Suppressor macrophage treated with lipopolysaccharide for 1 hour (primary cell): ENCODE results near the gene ERAL1.

Experiments used
- DNase-seq, 3 donors: peaks; one replicate each; pipeline ENCODE4 v3.0.0-alpha.2; 2020 to 2022

Gene ERAL1

GRCh38 chr17:28879886-28880571, 25.2 kb downstream of the ERAL1 start:
- DNase-seq = no peak

GRCh38 chr17:28880572-28880945, 25.7 kb downstream of the ERAL1 start:
- no peak for DNase-seq

DNA sequence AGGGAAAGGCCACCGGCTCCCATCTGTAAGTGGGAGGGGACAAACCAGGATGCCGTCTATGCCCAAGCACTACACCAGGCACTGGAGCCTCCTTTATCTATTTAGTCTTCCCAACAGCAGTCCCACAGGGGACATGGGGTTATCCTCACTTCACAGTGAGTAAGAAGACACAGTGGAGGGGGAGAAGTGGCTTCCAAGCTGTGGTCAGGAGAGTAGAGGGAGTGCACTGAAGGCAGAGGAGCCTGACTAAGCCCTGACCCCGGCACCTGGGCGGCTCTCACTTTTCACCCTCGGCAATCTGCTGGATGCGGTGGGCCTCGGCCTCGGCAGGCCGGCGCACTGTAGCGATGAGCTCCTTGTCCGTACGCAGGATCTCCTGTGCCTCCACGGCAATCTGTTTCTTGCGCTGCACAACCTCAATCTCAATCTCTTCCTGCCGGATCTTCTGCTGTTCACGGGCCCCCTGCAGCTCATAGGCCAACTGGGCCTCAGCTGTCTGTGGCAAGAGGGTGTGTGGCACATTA, 26.8 kb downstream of the ERAL1 start:
- no peak for DNase-seq

GRCh38 chr17:28882154-28882895, 27.5 kb downstream of the ERAL1 start:
- no peak for DNase-seq

DNA sequence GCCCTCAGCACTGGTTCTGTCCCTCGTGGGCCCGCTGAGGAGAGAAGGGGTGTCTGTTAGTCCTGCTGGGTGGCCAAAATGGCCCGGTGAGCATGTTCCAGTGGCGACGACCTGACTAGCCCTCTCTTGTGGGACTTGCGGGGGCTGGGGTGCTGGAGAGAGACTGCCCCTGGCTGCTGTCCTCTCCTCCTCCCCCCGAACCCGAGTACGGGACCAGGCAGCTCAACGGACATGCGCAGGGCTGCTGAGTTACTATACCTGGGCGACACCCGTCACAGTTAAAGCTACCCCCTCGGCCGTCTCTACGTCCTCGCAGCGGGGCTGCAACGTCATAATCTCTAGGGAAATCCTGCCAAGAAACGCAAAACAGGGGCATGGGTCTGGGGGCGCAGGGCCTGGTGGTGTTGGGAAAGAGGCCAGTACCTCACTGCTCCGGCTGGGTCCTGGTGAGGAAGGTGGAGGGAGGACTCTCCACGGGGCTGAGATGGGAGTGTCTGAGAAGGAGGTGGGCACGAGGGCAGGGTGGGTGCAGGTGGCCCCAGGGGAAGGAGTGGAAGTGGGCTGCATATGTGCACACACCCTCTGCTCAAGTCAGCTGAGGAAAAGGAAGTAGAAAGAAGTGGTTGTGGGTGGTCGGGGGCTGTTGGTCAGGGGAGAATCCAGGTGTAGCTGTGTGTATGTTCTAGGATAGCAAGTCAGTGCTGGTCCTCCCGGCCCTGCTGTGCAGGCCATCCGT, 29.3 kb downstream of the ERAL1 start:
- DNase-seq = no peak

GRCh38 chr17:28885363-28885762, 30.5 kb downstream of the ERAL1 start:
- DNase-seq = no peak

DNA sequence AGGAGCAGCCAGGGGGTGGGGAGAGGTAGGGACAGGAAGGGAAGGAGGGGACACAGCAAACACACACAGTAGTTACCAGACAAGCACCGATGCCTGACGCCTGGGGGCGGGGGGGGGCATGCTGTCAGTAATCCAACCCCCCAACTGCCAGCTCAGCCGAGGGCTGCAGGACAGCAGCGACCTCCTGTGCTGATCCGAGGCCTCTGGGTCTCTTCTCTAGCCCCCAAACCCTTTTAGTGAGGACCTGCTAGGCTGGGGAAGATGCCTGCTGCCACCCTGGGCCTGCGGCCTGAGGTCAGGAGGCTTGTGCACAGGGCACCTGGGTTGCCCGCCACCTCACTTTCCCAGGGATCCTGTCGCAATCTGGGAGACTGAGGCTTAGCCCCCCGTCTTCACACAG, 31.1 kb downstream of the ERAL1 start:
- no peak for DNase-seq

DNA sequence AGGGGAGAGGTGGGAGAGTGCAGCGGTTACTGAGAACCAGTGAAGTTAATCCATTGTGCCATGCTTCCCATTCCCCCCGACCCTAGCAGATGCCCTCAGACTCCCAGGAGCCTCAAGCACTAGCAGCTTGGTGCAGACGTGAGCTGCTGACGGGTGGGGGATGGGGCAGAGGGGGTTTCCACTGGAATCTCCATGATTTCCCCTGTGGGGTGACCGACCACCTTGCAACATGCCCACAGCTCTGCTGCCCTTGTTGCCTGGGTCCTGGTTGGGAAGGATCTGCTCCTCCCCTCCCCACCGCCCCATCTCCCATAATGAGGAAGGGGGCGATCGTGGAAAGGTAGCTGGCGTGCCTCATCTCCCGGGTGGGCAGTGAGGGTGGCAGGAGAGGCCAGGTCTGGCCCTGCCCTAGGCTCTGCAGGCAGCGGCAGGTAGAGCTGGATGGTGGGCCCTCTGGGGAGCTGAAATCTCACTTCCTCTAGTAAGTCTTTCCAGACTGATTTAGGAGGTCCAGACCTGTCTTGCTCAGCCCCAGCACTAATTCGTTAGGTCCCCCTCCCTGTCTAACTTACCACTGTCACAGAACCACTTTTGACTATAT, 33.2 kb downstream of the ERAL1 start:
- peak in 1 of 3 donors; percentile 30 for DNase-seq

- DNase-seq = no peak
Measured at GRCh38 chr17:28888832-28889231, 34.0 kb downstream of the ERAL1 start.

- DNase-seq = peak; percentile 16 to 44 (median 43)
Measured at GRCh38 chr17:28889996-28890395, 35.2 kb downstream of the ERAL1 start.

DNA sequence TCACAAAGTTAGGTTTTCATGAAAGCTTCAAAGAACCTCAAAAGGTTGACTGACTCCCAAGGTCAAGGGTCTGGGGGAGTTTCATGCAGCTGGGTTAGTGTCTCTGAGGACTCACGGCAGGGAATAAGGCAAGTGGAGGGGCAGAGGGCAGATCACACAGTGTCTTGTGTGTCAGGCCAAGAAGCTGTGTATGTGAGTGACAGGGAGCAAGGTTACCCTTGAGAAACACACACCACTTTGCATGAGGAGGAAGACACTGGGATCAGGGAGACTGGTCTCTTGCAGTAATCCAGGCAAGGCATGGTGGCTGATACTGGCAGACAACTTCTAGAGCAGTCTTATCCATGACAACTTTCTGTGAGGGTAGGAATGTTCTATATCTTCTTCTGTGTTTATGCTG, 36.4 kb downstream of the ERAL1 start:
- no peak for DNase-seq

DNA sequence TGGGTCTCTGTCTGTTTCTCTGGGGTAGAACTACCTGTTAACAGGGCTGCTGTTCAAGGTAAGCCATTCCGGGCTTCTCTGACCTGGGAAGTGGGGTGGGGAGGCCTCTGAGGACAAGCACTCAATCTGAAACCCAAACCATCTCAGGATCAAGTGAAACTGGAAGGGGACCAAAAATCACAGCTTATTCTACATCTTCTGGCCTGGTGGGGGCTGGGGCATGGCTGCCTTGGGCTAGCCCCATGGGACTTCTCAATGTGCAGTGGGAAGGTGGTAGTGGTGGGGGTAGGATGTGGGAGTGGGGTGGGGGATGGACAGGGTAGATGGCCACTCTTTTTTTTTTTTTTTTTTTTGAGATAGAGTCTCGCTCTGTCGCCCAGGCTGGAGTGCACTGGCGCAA, 37.2 kb downstream of the ERAL1 start:
- no peak for DNase-seq

DNA sequence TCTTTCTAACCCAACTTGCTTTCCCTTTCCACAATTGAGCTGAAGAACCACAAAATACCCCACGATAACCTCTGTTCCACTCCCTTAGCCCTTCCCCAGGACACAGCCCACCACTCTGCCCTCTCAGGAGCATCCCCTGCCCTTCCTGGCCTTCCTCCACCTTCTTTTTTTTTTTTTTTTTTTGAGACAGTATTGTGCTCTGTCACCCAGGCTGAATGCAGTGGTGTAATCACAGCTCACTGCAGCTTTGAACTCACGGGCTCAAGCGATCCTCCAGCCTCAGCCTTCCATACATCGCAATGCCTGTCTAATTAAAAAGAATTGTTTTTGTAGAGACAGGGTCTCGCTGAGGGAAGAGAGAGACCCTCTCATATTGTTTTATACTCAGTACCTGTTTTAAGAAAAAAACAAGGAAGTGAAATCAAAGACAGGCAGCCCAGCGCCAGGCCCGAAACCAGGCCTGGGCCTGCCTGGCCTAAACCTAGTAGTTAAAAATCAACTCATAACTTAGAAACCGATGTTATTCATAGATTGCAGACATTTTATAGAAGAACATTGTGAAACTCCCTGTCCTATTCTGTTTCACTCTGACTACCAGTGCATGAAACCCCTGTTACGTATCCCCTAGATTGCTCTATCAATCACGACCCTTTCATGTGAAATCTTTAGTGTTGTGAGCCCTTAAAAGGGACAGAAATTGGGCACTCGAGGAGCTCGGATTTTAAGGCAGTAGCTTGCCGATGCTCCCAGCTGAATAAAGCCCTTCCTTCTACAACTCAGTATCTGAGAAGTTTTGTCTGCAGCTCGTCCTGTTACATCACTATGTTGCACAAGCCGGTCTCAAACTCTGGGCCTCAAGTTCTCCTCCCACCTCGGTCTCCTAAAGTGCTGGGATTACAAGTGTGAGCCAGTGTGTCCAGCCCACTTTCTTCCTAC, 38.7 kb downstream of the ERAL1 start:
- peak; percentile 62 to 72 (median 69) for DNase-seq

DNA sequence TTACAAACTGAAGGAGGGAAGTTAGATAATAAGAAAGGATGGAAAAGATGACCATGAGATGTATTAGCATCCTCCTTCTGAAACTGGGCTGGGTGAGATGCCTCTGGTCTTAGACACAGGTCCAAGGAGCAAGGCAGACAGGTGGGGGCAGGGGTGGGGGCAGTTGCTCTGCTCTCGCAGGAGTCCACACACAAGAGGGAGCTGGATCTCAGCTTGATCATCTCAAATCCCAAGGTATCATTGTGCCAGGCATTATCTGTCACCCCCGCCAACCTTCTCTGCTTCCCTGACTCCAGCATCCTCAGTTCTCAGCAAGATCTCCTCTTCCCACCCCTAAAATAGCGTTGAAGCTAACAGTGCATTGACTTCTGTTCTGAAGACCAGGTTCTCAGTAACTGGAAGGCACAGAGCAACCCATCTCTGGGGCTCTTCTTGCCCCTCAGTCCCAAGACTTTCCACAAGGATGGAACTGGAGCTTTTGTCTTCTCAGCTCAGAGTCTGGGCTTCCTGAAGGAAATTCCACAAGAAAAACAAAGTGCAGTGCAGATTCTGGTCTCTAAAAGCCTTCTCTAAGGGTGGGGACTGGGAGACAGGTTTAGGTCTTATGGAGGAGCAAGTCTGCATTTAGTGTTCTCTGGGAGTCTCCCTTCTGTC, 41.1 kb downstream of the ERAL1 start:
- DNase-seq = no peak

- peak in 1 of 3 donors; percentile 19 for DNase-seq
Measured at GRCh38 chr17:28896491-28896883, 41.7 kb downstream of the ERAL1 start.

- DNase-seq = peak; percentile 83 to 87 (median 86)
Measured at GRCh38 chr17:28896884-28897768, 42.3 kb downstream of the ERAL1 start, which contains the start of gene FLOT2. Gene FLOT2 (minus strand): TSS chr17:28897733. CDS start chr17:28897574, 159 bp downstream.

GRCh38 chr17:28897769-28898526, 43.1 kb downstream of the ERAL1 start:
- DNase-seq = no peak

- DNase-seq = no peak
Measured at GRCh38 chr17:28898527-28898955, 43.7 kb downstream of the ERAL1 start.

GRCh38 chr17:28899212-28899815, 44.5 kb downstream of the ERAL1 start:
- no peak for DNase-seq
